Astrocyte (in vitro differentiated cells and primary cell): ENCODE results near the gene DFFB.

Experiments
- CTCF ChIP-seq: IDR thresholded peaks from 2 replicates; pipeline ENCODE4 v1.5.1; 2011; ENCODE audit warnings: low read depth, mild to moderate bottlenecking, inconsistent platforms, low read length, moderate library complexity; ENCODE audit not compliant: insufficient read depth
- EZH2 ChIP-seq: IDR thresholded peaks from 2 replicates; pipeline ENCODE4 v1.6.1; 2012; ENCODE audit warnings: mild to moderate bottlenecking, low read length, inconsistent platforms; ENCODE audit not compliant: insufficient read depth

GRCh38 chr1:3828391-3828790, 28.9 kb upstream of the DFFB start:
- TF ChIP-seq CTCF, result no peak
- TF ChIP-seq EZH2, result no peak
